NOMO-1 treated with dmso at 0.1 percent for 144 hours (cell line): Measurements from ENCODE around the gene DHRSX.
"Not testable (repeated sequence)": the region's sequence is repeated elsewhere in the genome, so short reads cannot be mapped to it uniquely, and the experiment has no call there.

Experiments
- DNase-seq: peaks from one replicate; lab custom pipeline; 2025; ENCODE audit not compliant: unreplicated experiment; lab: John Stamatoyannopoulos, UW

DHRSX gene

GRCh38 chrX:2376166-2376565 lies 124.6 kb downstream of the DHRSX start:
- no peak for DNase-seq

DNA sequence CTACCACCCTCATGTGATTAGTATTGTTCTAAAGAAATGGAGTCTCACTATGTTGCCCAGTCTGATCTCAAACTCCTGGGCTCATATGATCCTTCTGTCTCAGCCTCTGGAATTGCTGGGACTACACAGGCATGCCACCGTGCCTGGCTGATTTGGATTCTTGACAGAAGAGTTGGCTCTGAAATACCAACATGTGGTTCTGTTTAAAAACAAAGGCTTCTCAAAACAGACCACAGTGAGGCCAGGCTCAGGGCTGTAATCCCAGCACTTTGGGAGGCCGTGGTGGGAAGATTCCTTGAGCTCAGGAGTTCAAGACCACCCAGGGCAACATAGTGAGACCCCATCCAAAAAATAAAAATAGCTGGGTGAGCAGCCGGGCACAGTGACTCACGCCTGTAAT lies 126.7 kb downstream of the DHRSX start:
- DNase-seq = no peak

DNA sequence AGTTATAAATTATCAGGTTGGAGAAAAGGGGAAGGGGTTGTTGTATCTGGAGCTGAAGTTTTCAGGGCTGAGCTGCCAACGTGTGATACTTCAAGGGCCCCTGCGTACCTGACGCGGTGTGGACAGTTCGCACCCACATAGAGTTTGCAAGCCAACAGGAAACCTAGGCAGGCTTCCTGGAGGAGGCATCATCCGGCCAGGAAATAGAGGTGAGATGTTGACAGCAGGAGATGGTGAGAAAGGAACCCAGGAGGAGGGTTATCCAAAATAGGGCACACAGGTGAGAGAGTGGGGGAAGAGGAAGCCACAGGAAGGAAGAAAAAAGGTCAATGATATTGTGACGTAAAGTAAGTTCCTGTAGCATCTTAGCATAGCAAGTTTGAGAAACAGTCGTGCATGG lies 127.2 kb downstream of the DHRSX start:
- no peak for DNase-seq

- DNase-seq = no peak
Measured at GRCh38 chrX:2371026-2371711, 129.6 kb downstream of the DHRSX start.

DNA sequence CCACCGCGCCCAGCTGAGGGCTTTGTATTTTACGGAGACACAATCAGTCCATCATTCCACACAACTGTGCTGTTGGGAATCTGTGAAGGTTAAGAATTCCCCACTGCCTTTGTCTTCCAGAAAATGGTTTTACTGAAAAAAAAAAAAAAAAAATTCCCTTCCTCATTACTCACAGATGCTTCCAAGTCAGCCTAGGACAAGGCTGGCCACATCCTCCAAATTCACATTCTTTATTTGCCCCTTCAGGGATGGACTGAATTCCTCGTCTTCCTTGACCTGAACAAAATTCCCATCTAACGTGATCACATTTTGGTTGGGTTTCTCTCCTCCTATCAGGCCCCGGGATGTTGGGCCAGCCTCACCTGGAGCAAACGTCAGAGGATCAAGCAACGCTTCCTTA lies 130.3 kb downstream of the DHRSX start:
- DNase-seq = no peak

GRCh38 chrX:2369206-2369605 lies 131.6 kb downstream of the DHRSX start:
- DNase-seq = no peak

DNA sequence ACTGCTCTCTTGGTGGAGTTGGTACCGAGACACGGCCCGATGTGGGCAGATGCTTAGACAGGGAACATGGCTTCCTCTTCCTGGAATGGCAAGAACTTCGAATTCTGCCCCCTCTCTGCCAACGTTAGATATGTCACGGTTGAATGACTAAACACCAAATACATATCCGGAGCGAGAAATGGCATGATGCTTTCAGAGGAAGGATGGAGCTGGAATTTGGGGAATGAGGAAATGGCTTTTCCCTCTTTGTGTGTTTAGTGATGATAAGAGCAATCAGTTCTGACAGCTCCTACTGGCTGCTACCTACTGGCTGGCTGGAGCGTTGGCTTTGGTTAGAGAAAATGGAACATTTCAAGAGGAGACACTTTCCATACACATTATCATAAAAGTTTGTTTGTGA lies 140.0 kb downstream of the DHRSX start:
- no peak for DNase-seq

- DNase-seq = not testable (repeated sequence)
Measured at GRCh38 chrX:2359522-2359921, 141.3 kb downstream of the DHRSX start.

DNA sequence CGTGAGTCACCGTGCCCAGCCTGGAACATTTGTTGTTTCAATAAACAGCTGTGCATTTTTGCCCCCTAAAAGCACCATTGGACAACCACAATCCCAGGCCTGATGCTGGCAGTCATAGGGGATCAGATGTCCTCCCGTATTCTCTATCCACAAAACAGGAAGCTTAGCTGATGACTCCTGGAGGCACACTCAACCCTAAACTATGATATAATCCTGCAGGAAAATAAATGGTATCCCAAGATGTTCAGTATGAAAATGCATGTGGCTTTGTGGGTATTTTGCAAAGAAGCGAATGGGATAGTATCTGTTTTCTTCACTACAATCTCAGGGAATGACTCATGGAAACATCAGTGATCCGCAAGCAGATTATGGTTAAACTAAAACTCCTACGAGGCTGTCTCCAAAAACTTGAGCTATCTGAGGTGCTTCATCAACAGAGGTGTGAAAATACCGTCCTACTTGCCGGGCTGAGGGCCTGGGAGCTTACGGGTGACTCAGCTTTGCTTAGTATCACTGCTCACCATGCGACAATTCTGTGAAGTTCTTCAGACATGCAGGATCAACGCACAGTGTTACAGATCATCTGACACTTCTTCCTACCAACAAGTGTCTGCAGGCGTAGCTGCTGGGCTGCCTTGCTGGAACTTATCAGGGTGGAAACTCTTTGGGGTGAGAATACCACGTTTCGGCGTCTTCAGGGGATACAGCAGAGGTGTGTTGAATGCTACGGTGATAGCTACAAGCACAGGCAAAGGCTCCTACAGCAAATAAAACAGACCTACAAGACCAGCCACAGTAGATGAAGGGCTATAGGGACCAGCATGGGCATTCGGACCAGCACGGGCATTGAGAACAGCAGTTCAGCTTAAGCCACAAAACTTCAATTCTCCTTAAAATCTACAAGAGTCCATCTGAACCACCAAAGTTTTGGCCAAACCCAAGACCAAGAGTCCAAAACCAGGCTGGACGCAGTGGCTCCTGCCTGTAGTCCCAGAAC lies 148.5 kb downstream of the DHRSX start:
- DNase-seq = no peak

- no peak for DNase-seq
Measured at GRCh38 chrX:2351321-2351720, 149.5 kb downstream of the DHRSX start.

- DNase-seq = not testable (repeated sequence)
Measured at GRCh38 chrX:2350703-2351102, 150.1 kb downstream of the DHRSX start.

DNA sequence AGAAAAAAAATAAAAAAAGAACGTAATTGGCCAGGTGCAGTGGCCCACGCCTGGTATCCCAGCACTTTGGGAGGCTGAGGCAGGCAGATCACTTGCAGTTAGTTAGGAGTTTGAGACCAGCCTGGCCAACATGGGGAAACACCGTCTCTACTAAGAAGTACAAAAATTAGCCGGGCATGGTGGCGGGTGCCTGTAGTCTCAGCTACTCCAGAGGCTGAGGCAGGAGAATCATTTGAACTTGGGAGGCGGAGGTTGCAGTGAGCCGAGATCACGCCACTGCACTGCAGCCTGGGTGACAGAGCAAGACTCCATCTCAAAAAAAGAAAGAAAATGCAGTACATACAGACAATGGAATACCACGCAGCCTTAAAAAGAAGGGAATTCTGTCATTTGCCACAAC lies 150.7 kb downstream of the DHRSX start:
- DNase-seq = not testable (repeated sequence)

GRCh38 chrX:2348211-2348610 lies 152.6 kb downstream of the DHRSX start:
- no peak for DNase-seq

DNA sequence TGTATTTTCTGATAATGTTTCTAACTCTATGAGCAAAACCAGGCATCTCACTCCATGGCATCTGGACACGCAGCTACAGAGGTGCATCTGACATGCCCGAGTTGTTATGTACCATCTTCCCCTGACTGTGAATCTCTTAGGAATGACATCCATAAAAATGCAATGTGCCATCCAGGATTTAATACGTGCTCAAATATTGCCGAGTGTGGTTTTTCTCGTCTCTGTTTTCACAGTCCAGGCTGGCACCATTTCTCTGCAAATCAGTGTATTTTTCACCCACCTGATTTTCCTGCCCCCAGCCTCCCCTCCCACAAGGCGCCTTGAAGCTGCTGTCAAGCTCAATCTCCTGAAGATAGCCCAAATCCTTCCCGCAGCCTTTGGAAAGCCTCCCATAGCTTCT lies 154.6 kb downstream of the DHRSX start:
- no peak for DNase-seq

DNA sequence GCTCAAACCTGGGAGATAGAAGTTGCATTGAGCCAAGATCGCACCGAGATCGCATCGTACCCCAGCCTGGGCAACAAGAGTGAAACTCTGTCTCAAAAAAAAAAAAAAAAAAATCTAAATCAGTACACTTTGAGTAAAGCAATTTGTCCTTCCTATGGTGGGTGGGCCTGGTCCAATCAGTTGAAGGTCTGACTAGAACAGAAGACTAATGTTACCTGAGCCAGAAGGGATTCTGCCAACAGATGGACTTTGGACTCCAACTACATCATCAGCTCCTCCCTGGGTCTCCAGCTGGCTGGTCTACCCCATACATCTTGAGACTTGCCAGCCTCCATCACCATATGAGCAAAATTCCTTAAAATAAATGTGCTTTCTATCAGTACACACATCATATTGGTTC lies 155.2 kb downstream of the DHRSX start:
- DNase-seq = no peak

GRCh38 chrX:2343413-2343812 lies 157.4 kb downstream of the DHRSX start:
- DNase-seq = no peak

- no peak for DNase-seq
Measured at GRCh38 chrX:2342874-2343273, 157.9 kb downstream of the DHRSX start.

- no peak for DNase-seq
Measured at GRCh38 chrX:2342281-2342688, 158.5 kb downstream of the DHRSX start.

DNA sequence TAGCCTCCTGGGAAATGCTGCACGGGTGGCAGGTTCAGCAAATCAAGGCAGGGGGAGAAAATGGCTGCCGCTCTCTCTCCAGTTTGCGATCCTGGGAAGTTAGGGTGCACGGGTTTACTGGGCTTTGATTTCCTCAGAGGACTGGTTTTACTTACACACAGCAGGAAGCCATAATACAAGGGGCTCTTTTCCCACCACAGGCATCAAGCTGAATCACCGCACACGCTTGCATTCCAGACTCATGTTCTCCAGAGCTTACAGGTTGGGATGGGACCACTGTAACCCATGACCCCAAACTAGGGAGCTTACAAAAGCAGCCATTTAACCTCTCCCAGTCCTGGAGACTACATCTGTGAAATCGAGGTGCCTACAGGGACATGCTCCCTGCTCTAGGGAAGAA lies 159.8 kb downstream of the DHRSX start:
- no peak for DNase-seq

GRCh38 chrX:2336181-2336580 lies 164.6 kb downstream of the DHRSX start:
- DNase-seq = no peak

GRCh38 chrX:2334237-2334636 lies 166.5 kb downstream of the DHRSX start:
- no peak for DNase-seq

DNA sequence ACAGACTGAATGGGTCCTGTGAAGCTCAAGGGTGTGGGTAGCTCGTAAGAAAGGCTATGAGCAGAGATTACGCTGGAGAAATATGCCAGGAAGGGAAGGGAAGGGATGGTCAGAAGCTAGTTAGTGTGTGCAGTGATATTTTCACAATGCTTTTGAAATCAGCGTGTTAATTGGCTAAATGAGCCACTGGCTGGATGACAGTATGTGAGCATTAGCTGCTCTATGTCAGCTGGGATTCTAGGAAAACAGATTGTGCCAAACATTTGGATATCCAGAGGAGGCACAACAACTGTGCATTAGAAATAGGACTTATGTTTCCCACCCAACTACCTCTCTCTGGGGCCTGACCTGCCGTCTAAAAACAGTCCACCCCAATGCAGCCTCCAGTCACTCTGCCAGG lies 168.5 kb downstream of the DHRSX start:
- no peak for DNase-seq
